ENCODE data around the gene TANC1.

Gene TANC1

DNA sequence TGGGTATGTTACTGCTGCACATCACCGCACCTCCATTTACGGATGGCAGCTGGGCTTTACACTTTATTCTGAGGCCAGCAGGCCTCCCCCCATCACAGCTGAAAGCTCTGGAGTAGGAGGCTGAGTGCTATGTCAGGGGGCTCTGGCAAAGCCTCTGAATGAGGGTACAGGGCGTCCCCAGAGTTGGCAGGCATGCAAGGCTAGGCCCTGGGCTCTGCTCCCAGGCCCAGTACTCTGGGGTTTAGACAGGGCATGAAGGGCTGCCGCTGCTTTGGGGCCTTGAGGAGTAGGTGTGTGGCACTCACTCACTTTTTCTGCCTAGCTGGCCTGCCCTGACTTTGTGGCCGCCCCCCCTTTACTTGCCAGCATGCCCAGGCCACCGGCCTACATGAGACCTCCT lies 227.3 kb downstream of the TANC1 start:
- Histone ChIP-seq H3K4me1 (ENCODE audit: control insufficient read depth, low read depth, low read length) (no peaks in the 10 kb centered on the region), H3K4me3 (ENCODE audit: low read length) (no peak overlapping the region), H3K27ac (ENCODE audit: low read length) (no peak overlapping the region), H3K9ac (ENCODE audit: low read length) (no peak overlapping the region), H3K36me3 (ENCODE audit: control insufficient read depth, low read depth, low read length) (no peaks in the 10 kb centered on the region), H3K27me3 (ENCODE audit: control insufficient read depth, insufficient read depth, low read length) (no peaks in the 10 kb centered on the region), H3K9me3 (ENCODE audit: control insufficient read depth, low read depth, low read length) (no peaks in the 10 kb centered on the region)

- Histone ChIP-seq H3K36me3 (ENCODE audit: control insufficient read depth, low read depth, low read length) (no peaks in the 10 kb centered on the region), H3K27ac (ENCODE audit: low read length) (no peak overlapping the region), H3K27me3 (ENCODE audit: control insufficient read depth, insufficient read depth, low read length) (no peaks in the 10 kb centered on the region), H3K9me3 (ENCODE audit: control insufficient read depth, low read depth, low read length) (no peaks in the 10 kb centered on the region), H3K4me3 (ENCODE audit: low read length) (no peak overlapping the region), H3K4me1 (ENCODE audit: control insufficient read depth, low read depth, low read length) (no peaks in the 10 kb centered on the region), H3K9ac (ENCODE audit: low read length) (no peak overlapping the region)
Measured at GRCh38 chr2:159196393-159196925, 228.0 kb downstream of the TANC1 start.

GRCh38 chr2:159199236-159199635 lies 230.8 kb downstream of the TANC1 start:
- H3K9me3 ChIP-seq (ENCODE audit: control insufficient read depth, low read depth, low read length), result no peaks in the 10 kb centered on the region
- no peak overlapping the region for H3K27ac ChIP-seq (ENCODE audit: low read length)
- no peak overlapping the region for H3K9ac ChIP-seq (ENCODE audit: low read length)
- no peaks in the 10 kb centered on the region for H3K27me3 ChIP-seq (ENCODE audit: control insufficient read depth, insufficient read depth, low read length)
- H3K4me3 ChIP-seq (ENCODE audit: low read length), result no peak overlapping the region
- no peaks in the 10 kb centered on the region for H3K4me1 ChIP-seq (ENCODE audit: control insufficient read depth, low read depth, low read length)
- H3K36me3 ChIP-seq (ENCODE audit: control insufficient read depth, low read depth, low read length), result no peaks in the 10 kb centered on the region

DNA sequence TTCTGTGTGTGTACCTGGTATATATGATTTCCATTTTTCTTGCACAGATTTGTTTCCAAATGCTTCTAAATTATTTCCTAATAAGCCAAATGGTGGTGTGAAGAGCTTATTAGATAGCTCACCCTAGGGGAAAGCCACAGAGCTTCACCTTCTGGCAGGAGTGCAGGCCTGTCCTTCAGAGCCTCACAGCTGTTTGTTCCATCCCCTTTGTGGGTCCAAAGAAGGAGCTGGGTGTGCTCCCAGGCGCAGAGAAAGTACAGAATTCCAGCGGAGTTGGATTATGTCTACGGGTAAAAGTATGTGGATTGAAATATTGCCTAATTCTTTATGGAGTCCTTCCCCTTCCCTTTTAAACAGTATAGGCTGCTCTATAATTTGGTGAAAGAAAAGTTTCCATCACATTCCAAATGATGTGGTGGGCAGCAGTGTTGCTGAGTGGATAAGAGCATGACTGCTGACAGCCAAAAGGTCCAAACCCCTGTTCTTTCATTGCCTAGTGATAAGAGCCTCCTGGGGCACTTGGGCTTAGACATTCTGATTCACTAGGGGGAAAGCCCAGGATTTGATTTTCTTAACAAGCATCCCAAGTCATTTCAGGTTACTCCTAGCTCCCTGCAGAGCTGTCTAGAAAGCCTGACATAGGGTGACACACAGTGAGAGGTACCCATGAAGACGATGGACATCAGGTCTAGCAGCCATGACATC lies 231.5 kb downstream of the TANC1 start:
- no peaks in the 10 kb centered on the region for H3K9me3 ChIP-seq (ENCODE audit: control insufficient read depth, low read depth, low read length)
- no peak overlapping the region for H3K27ac ChIP-seq (ENCODE audit: low read length)
- H3K4me1 ChIP-seq (ENCODE audit: control insufficient read depth, low read depth, low read length), result no peaks in the 10 kb centered on the region
- H3K27me3 ChIP-seq (ENCODE audit: control insufficient read depth, insufficient read depth, low read length), result no peaks in the 10 kb centered on the region
- H3K9ac ChIP-seq (ENCODE audit: low read length), result no peak overlapping the region
- H3K36me3 ChIP-seq (ENCODE audit: control insufficient read depth, low read depth, low read length), result no peaks in the 10 kb centered on the region
- H3K4me3 ChIP-seq (ENCODE audit: low read length), result no peak overlapping the region

GRCh38 chr2:159200498-159200897 lies 232.1 kb downstream of the TANC1 start:
- no peaks in the 10 kb centered on the region for H3K36me3 ChIP-seq (ENCODE audit: control insufficient read depth, low read depth, low read length)
- H3K4me1 ChIP-seq (ENCODE audit: control insufficient read depth, low read depth, low read length), result no peaks in the 10 kb centered on the region
- no peak overlapping the region for H3K9ac ChIP-seq (ENCODE audit: low read length)
- H3K27me3 ChIP-seq (ENCODE audit: control insufficient read depth, insufficient read depth, low read length), result no peaks in the 10 kb centered on the region
- no peaks in the 10 kb centered on the region for H3K9me3 ChIP-seq (ENCODE audit: control insufficient read depth, low read depth, low read length)
- H3K4me3 ChIP-seq (ENCODE audit: low read length), result no peak overlapping the region
- H3K27ac ChIP-seq (ENCODE audit: low read length), result no peak overlapping the region

GRCh38 chr2:159201360-159202063 lies 233.1 kb downstream of the TANC1 start:
- no peak overlapping the region for H3K27ac ChIP-seq (ENCODE audit: low read length)
- no peaks in the 10 kb centered on the region for H3K27me3 ChIP-seq (ENCODE audit: control insufficient read depth, insufficient read depth, low read length)
- no peaks in the 10 kb centered on the region for H3K4me1 ChIP-seq (ENCODE audit: control insufficient read depth, low read depth, low read length)
- no peak overlapping the region for H3K9ac ChIP-seq (ENCODE audit: low read length)
- no peaks in the 10 kb centered on the region for H3K36me3 ChIP-seq (ENCODE audit: control insufficient read depth, low read depth, low read length)
- H3K9me3 ChIP-seq (ENCODE audit: control insufficient read depth, low read depth, low read length), result no peaks in the 10 kb centered on the region
- H3K4me3 ChIP-seq (ENCODE audit: low read length), result no peak overlapping the region

GRCh38 chr2:159202568-159203071 lies 234.2 kb downstream of the TANC1 start:
- Histone ChIP-seq H3K4me1 (ENCODE audit: control insufficient read depth, low read depth, low read length) (no peaks in the 10 kb centered on the region), H3K9me3 (ENCODE audit: control insufficient read depth, low read depth, low read length) (no peaks in the 10 kb centered on the region), H3K9ac (ENCODE audit: low read length) (no peak overlapping the region), H3K27ac (ENCODE audit: low read length) (no peak overlapping the region), H3K27me3 (ENCODE audit: control insufficient read depth, insufficient read depth, low read length) (no peaks in the 10 kb centered on the region), H3K4me3 (ENCODE audit: low read length) (no peak overlapping the region), H3K36me3 (ENCODE audit: control insufficient read depth, low read depth, low read length) (no peaks in the 10 kb centered on the region)

- no peak overlapping the region for H3K9ac ChIP-seq (ENCODE audit: low read length)
- no peak overlapping the region for H3K27ac ChIP-seq (ENCODE audit: low read length)
- H3K4me1 ChIP-seq (ENCODE audit: control insufficient read depth, low read depth, low read length), result no peaks in the 10 kb centered on the region
- no peaks in the 10 kb centered on the region for H3K9me3 ChIP-seq (ENCODE audit: control insufficient read depth, low read depth, low read length)
- H3K36me3 ChIP-seq (ENCODE audit: control insufficient read depth, low read depth, low read length), result no peaks in the 10 kb centered on the region
- peaks cover 15% of the 10 kb centered on the region for H3K27me3 ChIP-seq (ENCODE audit: control insufficient read depth, insufficient read depth, low read length)
- H3K4me3 ChIP-seq (ENCODE audit: low read length), result no peak overlapping the region
Measured at GRCh38 chr2:159204381-159205144, 236.1 kb downstream of the TANC1 start.

DNA sequence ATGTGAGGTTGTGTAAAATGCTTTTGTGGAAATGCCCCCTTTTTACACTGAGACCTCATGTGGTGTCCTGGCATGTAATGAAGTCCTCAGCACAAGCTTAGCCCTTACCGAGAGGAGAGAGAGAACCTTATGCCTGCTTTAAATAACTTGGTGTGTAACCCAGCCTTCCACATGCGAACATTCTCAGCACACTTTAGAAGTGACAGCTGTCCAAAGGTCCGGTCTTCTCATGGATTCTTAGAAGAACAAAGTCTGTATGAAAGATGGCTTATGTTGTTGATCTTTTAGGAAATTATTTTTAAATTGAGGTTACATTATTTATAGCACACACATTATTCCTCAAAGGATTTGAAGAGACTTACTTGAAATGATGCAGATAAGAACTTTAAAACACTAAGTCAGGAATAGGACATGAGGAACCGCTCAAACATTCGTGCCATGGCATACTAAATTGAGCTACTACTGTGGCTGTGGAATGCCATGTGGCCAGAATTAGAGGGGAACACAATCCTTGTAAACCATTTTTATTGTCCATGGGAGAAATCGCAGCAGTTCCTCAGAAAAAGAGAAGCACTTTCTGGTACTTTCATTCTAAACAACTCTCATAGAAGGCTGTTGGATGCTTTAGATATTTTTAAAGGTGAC lies 238.4 kb downstream of the TANC1 start:
- Histone ChIP-seq H3K27me3 (ENCODE audit: control insufficient read depth, insufficient read depth, low read length) (peaks cover 31% of the 10 kb centered on the region), H3K9ac (ENCODE audit: low read length) (no peak overlapping the region), H3K4me1 (ENCODE audit: control insufficient read depth, low read depth, low read length) (peaks cover 4% of the 10 kb centered on the region), H3K36me3 (ENCODE audit: control insufficient read depth, low read depth, low read length) (no peaks in the 10 kb centered on the region), H3K27ac (ENCODE audit: low read length) (no peak overlapping the region), H3K4me3 (ENCODE audit: low read length) (no peak overlapping the region), H3K9me3 (ENCODE audit: control insufficient read depth, low read depth, low read length) (no peaks in the 10 kb centered on the region)

GRCh38 chr2:159208438-159208837 lies 240.0 kb downstream of the TANC1 start:
- H3K27ac ChIP-seq (ENCODE audit: low read length), result no peak overlapping the region
- no peak overlapping the region for H3K4me3 ChIP-seq (ENCODE audit: low read length)
- H3K36me3 ChIP-seq (ENCODE audit: control insufficient read depth, low read depth, low read length), result no peaks in the 10 kb centered on the region
- H3K4me1 ChIP-seq (ENCODE audit: control insufficient read depth, low read depth, low read length), result peaks cover 12% of the 10 kb centered on the region
- H3K27me3 ChIP-seq (ENCODE audit: control insufficient read depth, insufficient read depth, low read length), result peaks cover 45% of the 10 kb centered on the region
- no peaks in the 10 kb centered on the region for H3K9me3 ChIP-seq (ENCODE audit: control insufficient read depth, low read depth, low read length)
- H3K9ac ChIP-seq (ENCODE audit: low read length), result no peak overlapping the region

Measured in iPS-18a (cell line).